K562 (cell line): ENCODE data around the gene PLCB4. TPM values are rescaled to one million over a fixed set of nuclear protein-coding genes. Genes with fewer than 3 reads are reported as not detected.

Source experiments
- ATAC-seq: fragments of 200-7000 bp; cut with Tn5 transposase; 3 replicates; pipeline ENCODE4 v1.9.1; 2020; ENCODE audit warnings: moderate library complexity
- BruUV-seq: library from RNA; stranded (reverse); fragments of 400-500 nt; replicated peaks from 2 replicates; lab custom pipeline; 2021; lab: Mats Ljungman, UMichigan
- CTCF ChIA-PET: fragments of 300-600 bp; formaldehyde crosslinking; extraction: SDS; loops from one replicate; lab custom pipeline; 2021; ENCODE audit warnings: low intra/inter-chr PET ratio; lab: Yijun Ruan, JAX
- POLR2A ChIA-PET: fragments of 300-600, 350-650 bp; sonication (Branson Sonifier 250); formaldehyde crosslinking; extraction: SDS; loops from one replicate; lab custom pipeline; 2021; ENCODE audit warnings: antibody characterized with exemption, inconsistent platforms; lab: Yijun Ruan, JAX
- DNase-seq, 4 experiments: peaks; one replicate each; pipeline versions ENCODE4 v3.0.0 to v3.0.0-alpha.2; 2011 to 2018; ENCODE audit warnings: low spot score in 3 of 4, mixed read lengths in 3 of 4; ENCODE audit errors: extremely low read depth in 1 of 4
- FAIRE-seq: peaks from 2 replicates; lab custom pipeline; 2011; peaks lifted over from hg19 to GRCh38; lab: Jason Lieb, UNC
- H2AFZ ChIP-seq: 2 replicates; pipeline ENCODE4 v1.6.0; 2011; ENCODE audit warnings: low read depth, low read length, control low read depth, inconsistent platforms
- H3K27ac ChIP-seq: fragments of 200-600 bp; 3 replicates; pipeline ENCODE4 v1.8.0; 2011; ENCODE audit warnings: low read depth, mild to moderate bottlenecking, control low read depth, inconsistent platforms, low read length, moderate library complexity, mixed read lengths; ENCODE audit errors: extremely low read depth
- H3K27me3 ChIP-seq, 2 experiments: fragments of 300-600 bp in 1 of 2; 2 replicates in 1 of 2; 3 replicates in 1 of 2; pipeline versions ENCODE4 v1.6.0 to v1.8.0; 2011; ENCODE audit warnings: inconsistent platforms in 2 of 2, low read length in 2 of 2, mild to moderate bottlenecking in 1 of 2, mixed read lengths in 1 of 2, moderate library complexity in 1 of 2; ENCODE audit not compliant: control insufficient read depth in 2 of 2, insufficient read depth in 2 of 2
- H3K36me3 ChIP-seq: fragments of 300-600 bp; 3 replicates; pipeline ENCODE4 v1.8.0; 2011; ENCODE audit warnings: mild to moderate bottlenecking, low read length, inconsistent platforms; ENCODE audit not compliant: control insufficient read depth, insufficient read depth
- H3K4me1 ChIP-seq, 2 experiments: fragments of 200-600 bp in 1 of 2; replicated peaks in 1 of 2; 2 replicates in 1 of 2; 3 replicates in 1 of 2; pipeline versions ENCODE4 v1.5.1 to v1.8.0; 2011; ENCODE audit warnings: inconsistent platforms in 2 of 2, low read length in 2 of 2, mild to moderate bottlenecking in 1 of 2, mixed read lengths in 1 of 2, moderate library complexity in 1 of 2; ENCODE audit not compliant: control insufficient read depth in 2 of 2, insufficient read depth in 2 of 2
- H3K4me2 ChIP-seq: 2 replicates; pipeline ENCODE4 v1.6.1; 2011; ENCODE audit warnings: low read length, control low read depth, inconsistent platforms, mixed read lengths; ENCODE audit not compliant: insufficient read depth
- H3K4me3 ChIP-seq: fragments of 200-600 bp; sonication (generic), shearing (Covaris generic); 2 replicates; pipeline ENCODE4 v1.5.1; 2016; ENCODE audit warnings: control low read depth, inconsistent platforms
- H3K79me2 ChIP-seq: fragments of 200-600 bp; 3 replicates; pipeline ENCODE4 v1.8.0; 2011; ENCODE audit warnings: low read length, inconsistent platforms; ENCODE audit not compliant: control insufficient read depth, insufficient read depth
- H3K9ac ChIP-seq, 2 experiments: 2 replicates each; pipeline versions ENCODE4 v1.6.0 to v1.6.1; 2011; ENCODE audit warnings: low read depth in 2 of 2, low read length in 2 of 2, control low read depth in 1 of 2, inconsistent platforms in 1 of 2, mild to moderate bottlenecking in 1 of 2, mixed read lengths in 1 of 2; ENCODE audit not compliant: insufficient read depth in 1 of 2
- H3K9me1 ChIP-seq: one replicate; pipeline ENCODE4 v1.6.0; 2011; ENCODE audit warnings: inconsistent platforms, mild to moderate bottlenecking, low read length, moderate library complexity; ENCODE audit not compliant: control insufficient read depth, insufficient read depth
- H3K9me3 ChIP-seq: replicated peaks from 2 replicates; pipeline ENCODE4 v1.5.1; 2011; ENCODE audit warnings: low read depth, low read length, inconsistent platforms; ENCODE audit not compliant: control insufficient read depth, insufficient read depth
- H4K20me1 ChIP-seq: replicated peaks from 2 replicates; pipeline ENCODE4 v1.6.1; 2011; ENCODE audit warnings: low read length, inconsistent platforms, mixed read lengths; ENCODE audit not compliant: control insufficient read depth, insufficient read depth
- ARID1B ChIP-seq: fragments of 450-650 bp; IDR thresholded peaks from 2 replicates; pipeline ENCODE4 v1.6.1; 2016; ENCODE audit warnings: antibody characterized with exemption, mild to moderate bottlenecking, inconsistent platforms
- CBFA2T2 ChIP-seq: fragments of 450-650 bp; conservative IDR thresholded peaks from 2 replicates; pipeline ENCODE4 v1.6.1; 2017; ENCODE audit warnings: mild to moderate bottlenecking
- CHCHD3 ChIP-seq: fragments of 250-450 bp; sonication (Bioruptor Pico); IDR thresholded peaks from 2 replicates; pipeline ENCODE4 v2.1.2; 2022; ENCODE audit warnings: mild to moderate bottlenecking
- EGR1 ChIP-seq: fragments of 450-650 bp; conservative IDR thresholded peaks from 2 replicates; pipeline ENCODE4 v1.6.1; 2017; ENCODE audit warnings: mild to moderate bottlenecking
- HNRNPL ChIP-seq: fragments of 200-400 bp; formaldehyde crosslinking; IDR thresholded peaks from 2 replicates; pipeline ENCODE4 v1.6.1; 2017; ENCODE audit warnings: low read depth, mild to moderate bottlenecking, low read length
- KDM1A ChIP-seq, 2 experiments: fragments of 450-650 bp; IDR thresholded peaks; 2 replicates each; pipeline ENCODE4 v1.6.1; 2016; ENCODE audit warnings: mild to moderate bottlenecking in 2 of 2
- POLR2AphosphoS2 ChIP-seq: IDR thresholded peaks from 2 replicates; pipeline ENCODE4 v1.6.1; 2012; ENCODE audit warnings: low read length, improper control_type of control experiment
- RBM34 ChIP-seq: fragments of 200-400 bp; formaldehyde crosslinking; IDR thresholded peaks from 2 replicates; pipeline ENCODE4 v1.6.1; 2018; ENCODE audit warnings: low read length, borderline replicate concordance; ENCODE audit not compliant: insufficient read depth
- SAFB ChIP-seq: fragments of 200-400 bp; formaldehyde crosslinking; IDR thresholded peaks from 2 replicates; pipeline ENCODE4 v1.6.1; 2017; ENCODE audit warnings: low read depth, low read length, borderline replicate concordance
- STAG1 ChIP-seq: sonication (generic); formaldehyde crosslinking; IDR thresholded peaks from 2 replicates; pipeline ENCODE4 v1.5.0; 2020; ENCODE audit warnings: missing genetic modification reagents, borderline replicate concordance
- TEAD2 ChIP-seq: fragments of 450-650 bp; IDR thresholded peaks from 2 replicates; pipeline ENCODE4 v1.6.1; 2016; ENCODE audit warnings: missing genetic modification characterization, control low read depth, missing compliant biosample characterization
- XRCC5 ChIP-seq: fragments of 200-400 bp; formaldehyde crosslinking; IDR thresholded peaks from 2 replicates; pipeline ENCODE4 v1.6.1; 2017; ENCODE audit warnings: low read depth, mild to moderate bottlenecking, low read length
- ZBTB7A ChIP-seq: IDR thresholded peaks from 2 replicates; pipeline ENCODE4 v1.6.1; 2011; ENCODE audit warnings: low read depth, mild to moderate bottlenecking, low read length, moderate library complexity, borderline replicate concordance; ENCODE audit not compliant: control insufficient read depth
- ZNF354B ChIP-seq: fragments of 250-450 bp; sonication (Bioruptor Pico); IDR thresholded peaks from 2 replicates; pipeline ENCODE4 v1.4.0; 2020
- ZNF589 ChIP-seq: fragments of 200-800 bp; sonication (Bioruptor generic); IDR thresholded peaks from 2 replicates; pipeline ENCODE4 v1.6.1; 2016; ENCODE audit warnings: low read depth, missing genetic modification characterization, missing compliant biosample characterization
- ZNF668 ChIP-seq: fragments of 250-450 bp; sonication (Bioruptor Pico); IDR thresholded peaks from 2 replicates; pipeline ENCODE4 v1.8.0; 2022; ENCODE audit warnings: mild to moderate bottlenecking, inconsistent platforms
- WGBS: fragments of 100-300 bp; shearing (Covaris generic); methylation state at CpG from one replicate; pipeline ENCODE4 v1.1.6; 2016; ENCODE audit warnings: low coverage, mixed read lengths; ENCODE audit not compliant: insufficient coverage; ENCODE audit errors: missing lambda C conversion rate; 5-methylcytosine and 5-hydroxymethylcytosine counted together
- in situ Hi-C: fragments of 300-500 bp; cut with MboI; formaldehyde crosslinking; loops from 4 replicates; pipeline ENCODE4 v1.15.0; 2018; ENCODE audit warnings: inconsistent platforms, mixed read lengths
- intact Hi-C: fragments of 100-400 bp; cut with micrococcal nuclease; formaldehyde crosslinking; loops from 2 replicates; pipeline ENCODE4 v1.14.2; 2022
- polyA plus RNA-seq, 8 experiments: library from polyadenylated mRNA; depleted of rRNA in 4 of 8; stranded (reverse) in 5 of 8; unstranded in 3 of 8; fragments of >200 nt; fragmentation: Nextera tagmentation in 2 of 8; fragmentation: Illumina TruSeq in 1 of 8; extraction: Ambion mirVana in 2 of 8; extraction: Trizol in 1 of 8; gene quantifications; 2 replicates each; pipeline versions ENCODE4 v1.2.1 to v1.2.3, GENCODE V29; 2011 to 2014; ENCODE audit warnings: inconsistent platforms in 1 of 8, missing spikeins in 1 of 8
- total RNA-seq, 7 experiments: library from RNA; depleted of rRNA in 6 of 7; stranded (reverse); fragments of >200 nt in 6 of 7; fragmentation: Illumina TruSeq in 2 of 7; extraction: Trizol in 2 of 7; gene quantifications; 2 replicates each; pipeline versions ENCODE4 v1.2.1 to v1.2.3, GENCODE V29; 2011 to 2021; ENCODE audit warnings: low replicate concordance in 1 of 7
- TF ChIP-seq, protein P1 (sequence below): sonication (generic); formaldehyde crosslinking; IDR thresholded peaks from 2 replicates; pipeline ENCODE4 v1.8.0; 2022; ENCODE audit warnings: mild to moderate bottlenecking, missing genetic modification reagents

PLCB4 gene
- total and polyA plus RNA-seq, 9 of the 15 experiments (the other 6 are each of a cell fraction or from before 2014, with no cell fraction given) = 0.20 to 2.9 (median 0.52) TPM

DNA sequence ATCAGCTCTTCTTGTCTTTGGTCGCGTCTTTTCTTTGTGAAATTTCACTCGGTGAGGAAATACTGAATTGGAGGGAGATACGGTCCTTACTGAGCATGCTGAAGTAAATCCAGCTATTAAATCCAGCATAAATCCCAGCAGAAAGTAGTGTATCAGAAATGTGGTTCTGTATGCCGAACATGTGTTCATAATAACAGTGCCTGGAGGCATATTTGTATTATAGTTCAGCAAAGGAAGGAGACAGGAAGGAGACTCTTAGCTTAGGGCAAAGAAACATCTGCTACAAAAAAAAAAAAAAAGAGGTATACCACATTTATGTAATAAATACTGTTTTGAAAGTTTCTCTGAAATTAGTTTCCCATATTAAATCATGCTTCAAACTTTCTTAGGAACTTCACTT, 211.8 kb downstream of the PLCB4 start:
- ATAC-seq = no peak
- Histone ChIP-seq H2AFZ (no peak overlapping the region), H3K27ac (no peak overlapping the region), H3K4me2 (no peak overlapping the region), H3K9ac (no peak overlapping the region), H3K4me1 (no peaks in the 10 kb centered on the region), H3K36me3 (no peaks in the 10 kb centered on the region), H4K20me1 (no peaks in the 10 kb centered on the region), H3K27me3 (no peaks in the 10 kb centered on the region), H3K4me3 (no peak overlapping the region), H3K9me3 (no peaks in the 10 kb centered on the region), H3K79me2 (no peaks in the 10 kb centered on the region)
- WGBS = 2% methylated on average over 5 of the region's 5 CpGs
- intact Hi-C loops = no loop called here
- DNase-seq = no peak
- in situ Hi-C loops = no loop called here
- no peak for FAIRE-seq
- POLR2A ChIA-PET = interaction anchor here (0.7 kb wide), 1 partner anchor 331 kb away, joined by 3 read pairs; no protein-coding TSS in a partner anchor
- CTCF ChIA-PET = interaction anchor here (0.6 kb wide), 1 partner anchor 71 kb away, joined by 3 read pairs; no protein-coding TSS in a partner anchor
- no TSS peak for BruUV-seq
- TF ChIP-seq XRCC5 = no peak
- TF ChIP-seq STAG1 = no peak
- no peak for TF ChIP-seq ZNF354B
- TF ChIP-seq ZBTB7A = no peak
- TF ChIP-seq ARID1B = no peak
- no peak for TF ChIP-seq KDM1A (IDR thresholded peaks at IDR 0.05)
- no peak for TF ChIP-seq HNRNPL
- TF ChIP-seq CHCHD3 (CRISPR knock-in tag) = no peak
- TF ChIP-seq ZNF668 (CRISPR knock-in tag) = no peak
- no peak for TF ChIP-seq POLR2AphosphoS2
- TF ChIP-seq CBFA2T2 = no peak
- TF ChIP-seq TEAD2 (tag) = no peak
- no peak for TF ChIP-seq EGR1
- TF ChIP-seq ZNF589 = no peak
- TF ChIP-seq RBM34 = no peak
- TF ChIP-seq, protein P1, sequence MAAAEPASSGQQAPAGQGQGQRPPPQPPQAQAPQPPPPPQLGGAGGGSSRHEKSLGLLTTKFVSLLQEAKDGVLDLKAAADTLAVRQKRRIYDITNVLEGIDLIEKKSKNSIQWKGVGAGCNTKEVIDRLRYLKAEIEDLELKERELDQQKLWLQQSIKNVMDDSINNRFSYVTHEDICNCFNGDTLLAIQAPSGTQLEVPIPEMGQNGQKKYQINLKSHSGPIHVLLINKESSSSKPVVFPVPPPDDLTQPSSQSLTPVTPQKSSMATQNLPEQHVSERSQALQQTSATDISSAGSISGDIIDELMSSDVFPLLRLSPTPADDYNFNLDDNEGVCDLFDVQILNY (CRISPR knock-in tag) = no peak
- TF ChIP-seq SAFB = no peak
- TF ChIP-seq, all 486 proteins: peak for 0
- H3K9me1 ChIP-seq = no peaks in the 10 kb centered on the region
